ENCODE measurements around the gene C5orf46. TPM values are rescaled to one million over a fixed set of nuclear protein-coding genes. Genes with fewer than 3 reads are reported as not detected.

C5orf46 gene
- total and polyA plus RNA-seq, 2 of the 4 experiments (the other 2 are of a cell fraction) = 1.3 TPM; not detected in 1

- Histone ChIP-seq H2AFZ (replicated peaks; ENCODE audit: low read length, poor library complexity) (no peak overlapping the region), H4K8ac (ENCODE audit: low read depth in 2 of 2, low read length in 2 of 2) (no peak overlapping the region), H3K14ac (replicated peaks; ENCODE audit: low read depth, low read length) (no peak overlapping the region), H4K5ac (ENCODE audit: low read depth, low read length) (no peak overlapping the region), H3K56ac (ENCODE audit: extremely low read depth, insufficient read depth, low read length) (no peak overlapping the region), H3K23ac (ENCODE audit: low read depth, low read length) (no peak overlapping the region), H4K20me1 (ENCODE audit: insufficient read depth, low read length) (no peaks in the 10 kb centered on the region), H2BK120ac (ENCODE audit: low read depth, low read length) (no peak overlapping the region), H3K4me3 (ENCODE audit: insufficient read depth, low read depth, low read length) (no peak overlapping the region), H3K4ac (ENCODE audit: low read depth, low read length) (no peak overlapping the region), H3K27ac (ENCODE audit: insufficient read depth, low read length) (no peak overlapping the region), H3K9me1 (ENCODE audit: insufficient read depth, low read length) (no peaks in the 10 kb centered on the region), H4K91ac (ENCODE audit: insufficient read depth, low read depth, low read length) (no peak overlapping the region), H2AK9ac (replicated peaks; ENCODE audit: low read depth, low read length, poor library complexity) (no peak overlapping the region), H2BK15ac (ENCODE audit: low read depth, low read length) (no peak overlapping the region), H3K79me1 (ENCODE audit: low read depth in 1 of 2, low read length in 2 of 2) (no peaks in the 10 kb centered on the region), H3K18ac (ENCODE audit: low read depth, low read length) (no peak overlapping the region), H2BK20ac (ENCODE audit: low read depth, low read length) (no peak overlapping the region), H3K4me2 (ENCODE audit: low read depth, low read length) (no peak overlapping the region), H3K36me3 (ENCODE audit: control insufficient read depth, insufficient read depth, low read length) (no peaks in the 10 kb centered on the region), H3K27me3 (ENCODE audit: control insufficient read depth, insufficient read depth, low read length) (no peaks in the 10 kb centered on the region), H3K9ac (ENCODE audit: low read depth, low read length) (no peak overlapping the region), H3K4me1 (ENCODE audit: control insufficient read depth, insufficient read depth, low read length) (0 out of 2 replicates have a peak, but pooled peaks cover 2% of the 10 kb centered on the region), H3K9me3 (ENCODE audit: control insufficient read depth, insufficient read depth, low read length) (no peaks in the 10 kb centered on the region), H2AK5ac (ENCODE audit: low read depth, low read length) (no peak overlapping the region), H2BK5ac (ENCODE audit: low read depth, low read length, poor library complexity, severe bottlenecking) (no peak overlapping the region)
- BruUV-seq (replicated peaks) = no TSS peak
- DNase-seq (peak; percentile 36), ATAC-seq (ENCODE audit: low read depth) (no peak)
- ChIA-PET POLR2A (ENCODE audit: unreplicated experiment) (no interaction called here), CTCF (interaction anchor here (1.0 kb wide), 1 partner anchor 9 kb away, joined by 3 read pairs; the partner anchor contains the start of gene SCGB3A2)
- intact Hi-C loops (cut with micrococcal nuclease) = loop anchor here (1.0 to 10.0 kb wide), 2 partner anchors 47 to 237 kb away; no protein-coding TSS in a partner anchor
- WGBS, 2 experiments (ENCODE audit: extremely low coverage in 2 of 2, insufficient read length in 1 of 2) = 10% methylated on average over 2 of the region's 2 CpGs; no CpG with 5 or more reads in 1 of the 2 experiments
- in situ Hi-C loops (cut with MboI; ENCODE audit: low sequenced_read_pairs) = no loop called here
- dilution Hi-C loops (cut with HindIII; ENCODE audit: low sequenced_read_pairs, unreplicated experiment) = no loop called here
- TF ChIP-seq MAFK (IDR thresholded peaks at IDR 0.05; ENCODE audit: low read depth, low read length) (no peak), USF2 (IDR thresholded peaks at IDR 0.05; ENCODE audit: low read depth, low read length) (no peak), ELK1 (IDR thresholded peaks at IDR 0.05; ENCODE audit: borderline replicate concordance, low read depth, low read length) (no peak), CHD1 (IDR thresholded peaks at IDR 0.05; ENCODE audit: low read depth, low read length) (no peak), BHLHE40 (IDR thresholded peaks at IDR 0.05; ENCODE audit: low read depth, low read length) (no peak), MAZ (IDR thresholded peaks at IDR 0.05; ENCODE audit: borderline replicate concordance, low read depth, low read length) (no peak), FOS (IDR thresholded peaks at IDR 0.05; ENCODE audit: low read depth, low read length) (no peak), CTCF (conservative IDR thresholded peaks at IDR 0.05; ENCODE audit: low read depth, low read length) (no peak), NFE2L2 (IDR thresholded peaks at IDR 0.05; ENCODE audit: low read depth, low read length) (no peak), SMC3 (IDR thresholded peaks at IDR 0.05; ENCODE audit: low read depth, low read length) (no peak), RFX5 (IDR thresholded peaks at IDR 0.05; ENCODE audit: low read depth, low read length) (no peak), CEBPB (IDR thresholded peaks at IDR 0.05; ENCODE audit: low read depth, low read length) (no peak)
These were observed 18.4 kb downstream of the C5orf46 start for GRCh38 chr5:147887930-147888329.

Measured in IMR-90 (cell line).